ENCODE data around the gene DCLRE1B. TPM values are rescaled to one million over a fixed set of nuclear protein-coding genes. Genes with fewer than 3 reads are reported as not detected.

DCLRE1B gene
- polyA plus RNA-seq, 1 donor (not counting 4 experiments of a cell fraction or from before 2014, with no cell fraction given) = 5.4 TPM

DNA sequence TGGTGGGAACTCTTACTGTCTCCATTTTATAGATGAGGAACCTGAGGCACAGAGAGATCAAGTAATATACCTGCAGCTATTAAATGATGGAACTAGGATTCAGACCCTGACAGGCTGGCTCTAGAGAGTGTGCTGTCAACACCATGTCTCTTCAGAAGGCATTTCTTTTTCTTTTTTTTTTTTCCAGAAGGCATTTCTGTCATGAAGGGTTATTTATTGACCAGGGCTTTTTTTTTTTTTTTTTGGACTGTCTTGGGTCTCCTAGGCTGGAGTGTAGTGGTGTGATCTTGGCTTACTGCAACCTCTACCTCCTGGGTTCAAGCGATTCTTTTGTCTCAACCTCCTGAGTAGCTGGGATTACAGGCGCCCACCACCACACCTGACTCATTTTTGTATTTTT is 46.6 kb downstream of the DCLRE1B start:
- H4K20me1 ChIP-seq (ENCODE audit: control insufficient read depth, extremely low read depth, insufficient read depth, low read length) = no peaks in the 10 kb centered on the region
- no peaks in the 10 kb centered on the region for H3K4me1 ChIP-seq (ENCODE audit: control insufficient read depth, extremely low read depth, insufficient read depth, low read length)
- no peaks in the 10 kb centered on the region for H3K27me3 ChIP-seq (ENCODE audit: control insufficient read depth, extremely low read depth, insufficient read depth, low read length)
- no peaks in the 10 kb centered on the region for H3K9me3 ChIP-seq (ENCODE audit: control insufficient read depth, low read depth, low read length)
- dilution Hi-C loops (cut with MboI; ENCODE audit: extremely low pct_ligation_motif_present, low sequenced_read_pairs) = no loop called here
- peaks cover 2 to 4% of the 10 kb centered on the region in 2 experiments for H3K36me3 ChIP-seq (ENCODE audit: control insufficient read depth in 2 of 2, extremely low read depth in 1 of 2, insufficient read depth in 2 of 2, low read length in 2 of 2)
- no peak overlapping the region for H3K4me3 ChIP-seq (ENCODE audit: control insufficient read depth in 2 of 3, extremely low read depth in 1 of 3, insufficient read depth in 2 of 3, low read depth in 1 of 3, low read length in 3 of 3)
- H3K9me1 ChIP-seq (ENCODE audit: control insufficient read depth, extremely low read depth, insufficient read depth, low read length) = no peaks in the 10 kb centered on the region
- H3K27ac ChIP-seq (ENCODE audit: control insufficient read depth, insufficient read depth, low read length) = no peak overlapping the region
- no peak overlapping the region for H3K4me2 ChIP-seq (ENCODE audit: control insufficient read depth, extremely low read depth, insufficient read depth, low read depth, low read length)
- no peak for TF ChIP-seq EZH2 (IDR thresholded peaks at IDR 0.05; ENCODE audit: low read length)
- TF ChIP-seq, protein P1, sequence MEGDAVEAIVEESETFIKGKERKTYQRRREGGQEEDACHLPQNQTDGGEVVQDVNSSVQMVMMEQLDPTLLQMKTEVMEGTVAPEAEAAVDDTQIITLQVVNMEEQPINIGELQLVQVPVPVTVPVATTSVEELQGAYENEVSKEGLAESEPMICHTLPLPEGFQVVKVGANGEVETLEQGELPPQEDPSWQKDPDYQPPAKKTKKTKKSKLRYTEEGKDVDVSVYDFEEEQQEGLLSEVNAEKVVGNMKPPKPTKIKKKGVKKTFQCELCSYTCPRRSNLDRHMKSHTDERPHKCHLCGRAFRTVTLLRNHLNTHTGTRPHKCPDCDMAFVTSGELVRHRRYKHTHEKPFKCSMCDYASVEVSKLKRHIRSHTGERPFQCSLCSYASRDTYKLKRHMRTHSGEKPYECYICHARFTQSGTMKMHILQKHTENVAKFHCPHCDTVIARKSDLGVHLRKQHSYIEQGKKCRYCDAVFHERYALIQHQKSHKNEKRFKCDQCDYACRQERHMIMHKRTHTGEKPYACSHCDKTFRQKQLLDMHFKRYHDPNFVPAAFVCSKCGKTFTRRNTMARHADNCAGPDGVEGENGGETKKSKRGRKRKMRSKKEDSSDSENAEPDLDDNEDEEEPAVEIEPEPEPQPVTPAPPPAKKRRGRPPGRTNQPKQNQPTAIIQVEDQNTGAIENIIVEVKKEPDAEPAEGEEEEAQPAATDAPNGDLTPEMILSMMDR (optimal IDR thresholded peaks at IDR 0.05 in 1 of 3, IDR thresholded peaks at IDR 0.05 in 1 of 3, conservative IDR thresholded peaks at IDR 0.05 in 1 of 3; ENCODE audit: extremely low read depth in 1 of 3, insufficient read depth in 2 of 3, low read length in 3 of 3) = no peak
- no peak for FAIRE-seq
- DNase-seq (ENCODE audit: low read depth, low spot score) = no peak
- H2AFZ ChIP-seq (ENCODE audit: control insufficient read depth, low read length) = no peak overlapping the region
- peaks cover 21% of the 10 kb centered on the region for H3K79me2 ChIP-seq (ENCODE audit: control insufficient read depth, insufficient read depth, low read length)
- H3K9ac ChIP-seq (ENCODE audit: control insufficient read depth, extremely low read depth, insufficient read depth, low read length) = no peak overlapping the region

DNA sequence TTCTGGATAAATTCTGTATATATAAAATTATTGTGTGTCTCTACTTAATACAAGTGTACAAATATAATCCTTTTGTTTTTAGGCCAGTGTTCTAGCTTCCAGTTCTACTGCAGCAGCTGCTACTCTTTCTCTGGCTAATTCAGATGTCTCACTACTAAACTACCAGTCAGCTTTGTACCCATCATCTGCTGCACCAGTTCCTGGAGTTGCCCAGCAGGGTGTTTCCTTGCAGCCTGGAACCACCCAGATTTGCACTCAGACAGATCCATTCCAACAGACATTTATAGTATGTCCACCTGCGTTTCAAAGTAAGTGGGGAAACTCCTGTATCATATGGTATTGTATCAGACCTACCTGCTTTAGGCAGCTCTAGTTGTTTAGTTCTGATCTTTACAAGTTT is 52.9 kb downstream of the DCLRE1B start:
- no peaks in the 10 kb centered on the region for H3K79me2 ChIP-seq (ENCODE audit: control insufficient read depth, insufficient read depth, low read length)
- TF ChIP-seq EZH2 (IDR thresholded peaks at IDR 0.05; ENCODE audit: low read length) = no peak
- TF ChIP-seq, protein P1 (optimal IDR thresholded peaks at IDR 0.05 in 1 of 3, IDR thresholded peaks at IDR 0.05 in 1 of 3, conservative IDR thresholded peaks at IDR 0.05 in 1 of 3; ENCODE audit: extremely low read depth in 1 of 3, insufficient read depth in 2 of 3, low read length in 3 of 3) = no peak
- H3K4me1 ChIP-seq (ENCODE audit: control insufficient read depth, extremely low read depth, insufficient read depth, low read length) = no peaks in the 10 kb centered on the region
- H4K20me1 ChIP-seq (ENCODE audit: control insufficient read depth, extremely low read depth, insufficient read depth, low read length) = no peaks in the 10 kb centered on the region
- no peaks in the 10 kb centered on the region for H3K9me3 ChIP-seq (ENCODE audit: control insufficient read depth, low read depth, low read length)
- H3K9ac ChIP-seq (ENCODE audit: control insufficient read depth, extremely low read depth, insufficient read depth, low read length) = no peak overlapping the region
- no peak overlapping the region for H2AFZ ChIP-seq (ENCODE audit: control insufficient read depth, low read length)
- no peak overlapping the region for H3K4me2 ChIP-seq (ENCODE audit: control insufficient read depth, extremely low read depth, insufficient read depth, low read depth, low read length)
- H3K4me3 ChIP-seq (ENCODE audit: control insufficient read depth in 2 of 3, extremely low read depth in 1 of 3, insufficient read depth in 2 of 3, low read depth in 1 of 3, low read length in 3 of 3) = no peak overlapping the region
- DNase-seq (ENCODE audit: low read depth, low spot score) (no peak), FAIRE-seq (no peak)
- dilution Hi-C loops (cut with MboI; ENCODE audit: extremely low pct_ligation_motif_present, low sequenced_read_pairs) = no loop called here
- peaks cover 11 to 12% of the 10 kb centered on the region in 2 experiments for H3K36me3 ChIP-seq (ENCODE audit: control insufficient read depth in 2 of 2, extremely low read depth in 1 of 2, insufficient read depth in 2 of 2, low read length in 2 of 2)
- H3K27me3 ChIP-seq (ENCODE audit: control insufficient read depth, extremely low read depth, insufficient read depth, low read length) = no peaks in the 10 kb centered on the region
- no peak overlapping the region for H3K27ac ChIP-seq (ENCODE audit: control insufficient read depth, insufficient read depth, low read length)
- no peaks in the 10 kb centered on the region for H3K9me1 ChIP-seq (ENCODE audit: control insufficient read depth, extremely low read depth, insufficient read depth, low read length)
